ENCODE results near the gene SYNRG. TPM values are rescaled to one million over a fixed set of nuclear protein-coding genes. Genes with fewer than 3 reads are reported as not detected.
"Not testable (repeated sequence)": the region's sequence is repeated elsewhere in the genome, so short reads cannot be mapped to it uniquely, and the experiment has no call there.

SYNRG gene
- total RNA-seq, 1 experiment from 2014 or later: 46.6 TPM

- Histone ChIP-seq H3K79me2 (ENCODE audit: low read length) (peaks cover 40% of the 10 kb centered on the region), H3K4me3 (ENCODE audit: low read length) (peak overlapping the region; percentile 96), H3K9ac (ENCODE audit: low read length) (peak overlapping the region; percentile 68), H3K36me3 (ENCODE audit: insufficient read depth, low read length) (peaks cover 37% of the 10 kb centered on the region), H3K4me1 (ENCODE audit: low read length) (peaks cover 31% of the 10 kb centered on the region), H3K27ac (ENCODE audit: low read length) (peak overlapping the region; percentile 77), H3K4me2 (ENCODE audit: low read depth, low read length, poor library complexity, severe bottlenecking) (peak overlapping the region; percentile 86)
- H2AFZ ChIP-seq (ENCODE audit: low read length); H3K27me3 ChIP-seq (ENCODE audit: low read length); H4K20me1 ChIP-seq (ENCODE audit: insufficient read depth, low read depth, low read length); H3K9me3 ChIP-seq (ENCODE audit: low read length); H3K9me2 ChIP-seq (replicated peaks; ENCODE audit: insufficient read depth, low read length); DNase-seq: not testable (repeated sequence)
Measured at GRCh38 chr17:37610041-37610420, 813 bp upstream of the SYNRG start.

DNA sequence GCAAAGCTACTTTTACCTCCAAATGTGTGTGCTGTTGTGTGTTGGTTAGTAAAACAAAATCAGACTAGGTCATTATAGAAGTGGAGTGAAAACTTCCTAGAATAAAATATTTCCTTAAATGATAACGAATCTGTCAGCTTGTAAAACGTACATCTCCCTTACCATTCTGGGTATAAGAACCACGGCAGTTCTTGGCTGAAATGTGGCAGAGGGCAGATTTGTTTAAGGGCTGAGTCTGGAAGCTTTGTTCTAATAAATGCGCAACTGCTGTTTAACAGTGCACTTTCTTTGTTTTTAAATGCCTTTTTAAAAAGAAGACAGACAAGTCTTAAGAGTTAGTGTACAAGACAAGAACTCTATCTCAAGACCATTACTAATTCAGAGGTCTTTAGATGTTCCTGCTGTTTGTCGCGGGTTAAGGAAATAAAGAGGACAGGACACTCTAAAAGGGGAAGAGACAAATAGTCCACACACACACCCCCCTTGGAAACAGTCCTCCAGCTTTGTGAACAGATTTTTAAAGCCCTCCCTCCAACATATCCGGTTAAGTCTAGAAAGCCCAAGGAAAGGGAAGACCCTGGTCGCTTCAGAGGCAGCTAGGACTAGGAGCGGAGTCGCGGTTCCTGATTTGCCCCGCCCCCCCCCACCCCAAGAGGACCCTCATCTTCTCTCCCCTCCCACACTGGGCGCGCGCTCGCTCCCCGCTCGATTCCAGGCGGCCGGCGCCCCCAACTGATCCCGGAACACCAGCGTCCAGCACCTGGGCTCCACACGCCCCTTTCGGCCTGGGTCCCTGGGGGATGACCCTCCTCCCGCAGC lies 658 bp downstream of the SYNRG start:
- Histone ChIP-seq H3K9ac (ENCODE audit: low read length) (peak overlapping the region; percentile 99), H3K4me2 (ENCODE audit: low read depth, low read length, poor library complexity, severe bottlenecking) (peak overlapping the region; percentile 86), H3K79me2 (ENCODE audit: low read length) (peaks cover 55% of the 10 kb centered on the region), H4K20me1 (ENCODE audit: insufficient read depth, low read depth, low read length) (no peaks in the 10 kb centered on the region), H3K9me2 (replicated peaks; ENCODE audit: insufficient read depth, low read length) (no peaks in the 10 kb centered on the region), H3K4me1 (ENCODE audit: low read length) (peaks cover 31% of the 10 kb centered on the region), H3K36me3 (ENCODE audit: insufficient read depth, low read length) (peaks cover 28% of the 10 kb centered on the region), H3K27ac (ENCODE audit: low read length) (peak overlapping the region; percentile 76), H2AFZ (ENCODE audit: low read length) (peak overlapping the region; percentile 59; the same call in 1 of the 2 replicates), H3K4me3 (ENCODE audit: low read length) (peak overlapping the region; percentile 96), H3K27me3 (ENCODE audit: low read length) (no peaks in the 10 kb centered on the region), H3K9me3 (ENCODE audit: low read length) (no peaks in the 10 kb centered on the region)
- peak; percentile 70 for DNase-seq

DNA sequence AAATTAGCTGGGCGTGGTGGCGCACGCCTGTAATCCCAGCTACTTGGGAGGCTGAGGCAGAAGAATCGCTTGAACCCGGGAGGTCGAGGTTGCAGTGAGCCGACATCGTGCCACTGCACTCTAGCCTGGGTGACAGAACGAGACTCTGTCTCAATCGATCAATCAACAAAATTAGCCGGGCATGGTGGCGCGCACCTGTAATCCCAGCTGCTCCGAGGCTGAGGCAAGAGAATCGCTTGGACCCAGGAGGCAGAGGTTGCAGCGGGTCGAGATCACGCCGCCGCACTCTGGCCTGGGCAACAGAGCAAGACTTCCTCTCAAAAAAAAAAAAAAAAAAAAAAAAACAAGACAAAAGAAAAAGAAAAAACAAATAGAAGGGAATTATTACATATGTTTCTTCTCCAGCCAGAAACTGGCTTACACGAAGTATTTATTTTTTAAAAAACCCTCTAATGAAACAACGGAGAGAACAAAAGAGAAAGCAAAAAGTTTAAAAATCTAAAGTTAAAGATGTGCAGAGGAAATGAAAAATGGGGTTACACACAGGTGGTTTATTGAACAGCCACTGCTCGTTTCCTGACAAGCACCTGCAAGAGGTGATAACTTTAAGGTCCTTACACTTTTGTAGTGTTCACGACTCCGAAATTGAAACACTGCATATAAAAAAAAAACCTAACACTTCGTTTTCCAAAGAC lies 1.4 kb downstream of the SYNRG start:
- H3K9me3 ChIP-seq (ENCODE audit: low read length): no peaks in the 10 kb centered on the region
- H3K27me3 ChIP-seq (ENCODE audit: low read length): no peaks in the 10 kb centered on the region
- H3K79me2 ChIP-seq (ENCODE audit: low read length): peaks cover 63% of the 10 kb centered on the region
- H3K4me1 ChIP-seq (ENCODE audit: low read length): peaks cover 31% of the 10 kb centered on the region
- peaks cover 23% of the 10 kb centered on the region for H3K36me3 ChIP-seq (ENCODE audit: insufficient read depth, low read length)
- H3K9ac ChIP-seq (ENCODE audit: low read length): peak overlapping the region; percentile 99
- peak overlapping the region; percentile 76 for H3K27ac ChIP-seq (ENCODE audit: low read length)
- no peak overlapping the region for H2AFZ ChIP-seq (ENCODE audit: low read length)
- no peaks in the 10 kb centered on the region for H4K20me1 ChIP-seq (ENCODE audit: insufficient read depth, low read depth, low read length)
- DNase-seq: peak; percentile 55
- H3K4me3 ChIP-seq (ENCODE audit: low read length): peak overlapping the region; percentile 96
- peak overlapping the region; percentile 86 for H3K4me2 ChIP-seq (ENCODE audit: low read depth, low read length, poor library complexity, severe bottlenecking)
- H3K9me2 ChIP-seq (replicated peaks; ENCODE audit: insufficient read depth, low read length): no peaks in the 10 kb centered on the region

GRCh38 chr17:37605813-37606505 lies 3.3 kb downstream of the SYNRG start:
- Histone ChIP-seq H3K27me3 (ENCODE audit: low read length) (no peaks in the 10 kb centered on the region), H4K20me1 (ENCODE audit: insufficient read depth, low read depth, low read length) (no peaks in the 10 kb centered on the region), H3K9ac (ENCODE audit: low read length) (no peak overlapping the region)

GRCh38 chr17:37605081-37605480 lies 4.1 kb downstream of the SYNRG start:
- no peaks in the 10 kb centered on the region for H4K20me1 ChIP-seq (ENCODE audit: insufficient read depth, low read depth, low read length)
- no peaks in the 10 kb centered on the region for H3K9me3 ChIP-seq (ENCODE audit: low read length)
- DNase-seq: no peak
- no peaks in the 10 kb centered on the region for H3K9me2 ChIP-seq (replicated peaks; ENCODE audit: insufficient read depth, low read length)
- no peak overlapping the region for H2AFZ ChIP-seq (ENCODE audit: low read length)
- H3K36me3 ChIP-seq (ENCODE audit: insufficient read depth, low read length): peaks cover 17% of the 10 kb centered on the region
- H3K9ac ChIP-seq (ENCODE audit: low read length): no peak overlapping the region
- H3K27me3 ChIP-seq (ENCODE audit: low read length): no peaks in the 10 kb centered on the region
- no peak overlapping the region for H3K4me3 ChIP-seq (ENCODE audit: low read length)
- no peak overlapping the region for H3K4me2 ChIP-seq (ENCODE audit: low read depth, low read length, poor library complexity, severe bottlenecking)
- H3K4me1 ChIP-seq (ENCODE audit: low read length): peaks cover 29% of the 10 kb centered on the region
- no peak overlapping the region for H3K27ac ChIP-seq (ENCODE audit: low read length)
- H3K79me2 ChIP-seq (ENCODE audit: low read length): peaks cover 84% of the 10 kb centered on the region

More at GRCh38 chr17:37605813-37606505, 3.3 kb downstream of the SYNRG start:
- no peaks in the 10 kb centered on the region for H3K9me2 ChIP-seq (replicated peaks; ENCODE audit: insufficient read depth, low read length)
- peaks cover 17% of the 10 kb centered on the region for H3K36me3 ChIP-seq (ENCODE audit: insufficient read depth, low read length)
- H3K27ac ChIP-seq (ENCODE audit: low read length): 0 out of 2 replicates have a peak overlapping the region, but pooled peaks have one; percentile 1
- H3K79me2 ChIP-seq (ENCODE audit: low read length): peaks cover 79% of the 10 kb centered on the region
- H3K9me3 ChIP-seq (ENCODE audit: low read length): no peaks in the 10 kb centered on the region
- no peak for DNase-seq
- no peak overlapping the region for H2AFZ ChIP-seq (ENCODE audit: low read length)
- H3K4me1 ChIP-seq (ENCODE audit: low read length): peaks cover 31% of the 10 kb centered on the region
- H3K4me2 ChIP-seq (ENCODE audit: low read depth, low read length, poor library complexity, severe bottlenecking): peak overlapping the region; percentile 86
- H3K4me3 ChIP-seq (ENCODE audit: low read length): no peak overlapping the region

DNA sequence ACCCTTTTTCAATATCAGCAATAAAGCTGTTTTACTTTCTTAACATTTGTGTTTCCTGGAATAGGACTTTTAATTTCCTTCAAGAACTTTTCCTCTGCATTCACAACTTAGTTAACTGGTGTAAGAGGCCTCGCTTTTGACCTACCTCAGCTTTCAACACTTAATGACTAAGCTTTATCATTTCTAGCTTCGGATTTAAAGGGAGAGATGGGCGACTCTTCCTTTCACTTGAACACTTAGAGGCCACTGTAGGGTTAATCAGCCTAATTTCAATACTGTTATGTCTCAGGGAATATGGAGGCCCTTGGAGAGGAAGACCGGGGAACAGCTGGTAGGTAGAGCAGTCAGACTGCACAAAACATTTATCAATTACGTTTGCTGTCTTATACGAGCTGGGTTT lies 4.7 kb downstream of the SYNRG start:
- Histone ChIP-seq H3K4me3 (ENCODE audit: low read length) (no peak overlapping the region), H3K9me3 (ENCODE audit: low read length) (no peaks in the 10 kb centered on the region), H3K4me2 (ENCODE audit: low read depth, low read length, poor library complexity, severe bottlenecking) (no peak overlapping the region), H4K20me1 (ENCODE audit: insufficient read depth, low read depth, low read length) (no peaks in the 10 kb centered on the region), H3K9ac (ENCODE audit: low read length) (no peak overlapping the region), H3K36me3 (ENCODE audit: insufficient read depth, low read length) (peaks cover 17% of the 10 kb centered on the region), H3K79me2 (ENCODE audit: low read length) (peaks cover 84% of the 10 kb centered on the region), H3K4me1 (ENCODE audit: low read length) (peaks cover 24% of the 10 kb centered on the region), H3K27ac (ENCODE audit: low read length) (no peak overlapping the region), H3K27me3 (ENCODE audit: low read length) (no peaks in the 10 kb centered on the region), H3K9me2 (replicated peaks; ENCODE audit: insufficient read depth, low read length) (no peaks in the 10 kb centered on the region), H2AFZ (ENCODE audit: low read length) (no peak overlapping the region)
- no peak for DNase-seq

GRCh38 chr17:37598145-37598544 lies 11.1 kb downstream of the SYNRG start:
- no peak for DNase-seq
- Histone ChIP-seq H3K4me3 (ENCODE audit: low read length) (no peak overlapping the region), H3K79me2 (ENCODE audit: low read length) (peaks cover 65% of the 10 kb centered on the region), H2AFZ (ENCODE audit: low read length) (no peak overlapping the region), H3K27ac (ENCODE audit: low read length) (no peak overlapping the region), H3K9me3 (ENCODE audit: low read length) (no peaks in the 10 kb centered on the region), H3K4me2 (ENCODE audit: low read depth, low read length, poor library complexity, severe bottlenecking) (no peak overlapping the region), H3K9ac (ENCODE audit: low read length) (no peak overlapping the region), H4K20me1 (ENCODE audit: insufficient read depth, low read depth, low read length) (no peaks in the 10 kb centered on the region), H3K9me2 (replicated peaks; ENCODE audit: insufficient read depth, low read length) (no peaks in the 10 kb centered on the region), H3K27me3 (ENCODE audit: low read length) (no peaks in the 10 kb centered on the region), H3K4me1 (ENCODE audit: low read length) (no peaks in the 10 kb centered on the region), H3K36me3 (ENCODE audit: insufficient read depth, low read length) (peaks cover 42% of the 10 kb centered on the region)

- Histone ChIP-seq H3K9ac (ENCODE audit: low read length) (no peak overlapping the region), H3K9me2 (replicated peaks; ENCODE audit: insufficient read depth, low read length) (no peaks in the 10 kb centered on the region), H3K79me2 (ENCODE audit: low read length) (peaks cover 75% of the 10 kb centered on the region), H3K27ac (ENCODE audit: low read length) (no peak overlapping the region), H4K20me1 (ENCODE audit: insufficient read depth, low read depth, low read length) (no peaks in the 10 kb centered on the region), H3K36me3 (ENCODE audit: insufficient read depth, low read length) (peaks cover 40% of the 10 kb centered on the region), H3K4me2 (ENCODE audit: low read depth, low read length, poor library complexity, severe bottlenecking) (no peak overlapping the region), H3K27me3 (ENCODE audit: low read length) (no peaks in the 10 kb centered on the region), H3K4me1 (ENCODE audit: low read length) (no peaks in the 10 kb centered on the region), H3K4me3 (ENCODE audit: low read length) (no peak overlapping the region), H3K9me3 (ENCODE audit: low read length) (no peaks in the 10 kb centered on the region), H2AFZ (ENCODE audit: low read length) (no peak overlapping the region)
- no peak for DNase-seq
Measured at GRCh38 chr17:37592291-37592690, 16.9 kb downstream of the SYNRG start.
